22Rv1 (cell line): Measurements from ENCODE around the gene CAPN13.

Experiments
- CTCF ChIP-seq: fragments of 450-650 bp; IDR thresholded peaks from 2 replicates; pipeline ENCODE4 v1.5.1; 2017; ENCODE audit warnings: mild to moderate bottlenecking
- ZFX ChIP-seq: fragments of 450-650 bp; IDR thresholded peaks from 2 replicates; pipeline ENCODE4 v1.6.1; 2017; ENCODE audit warnings: antibody characterized with exemption, borderline replicate concordance

- TF ChIP-seq CTCF = no peak
- TF ChIP-seq ZFX = no peak
These were observed 4.6 kb downstream of the CAPN13 start for GRCh38 chr2:30802611-30803010.
